Cardiac fibroblast (primary cell): ENCODE data around the gene NUP98.
"Not testable (repeated sequence)": the region's sequence is repeated elsewhere in the genome, so short reads cannot be mapped to it uniquely, and the experiment has no call there.

Experiments
- DNase-seq, 2 donors: peaks; one replicate each; pipeline versions ENCODE4 v3.0.0 to v3.0.0-alpha.2; 2010; ENCODE audit warnings: low read depth in 2 of 2
- H3K4me3 ChIP-seq, 2 donors: replicated peaks in 1 of 2; 1 replicate in 1 of 2; 2 replicates in 1 of 2; pipeline ENCODE4 v1.5.1; 2011; ENCODE audit warnings: low read depth in 2 of 2, low read length in 2 of 2, mild to moderate bottlenecking in 2 of 2, moderate library complexity in 1 of 2
- CTCF ChIP-seq: IDR thresholded peaks from one replicate; pipeline ENCODE4 v1.5.1; 2011; ENCODE audit warnings: low read depth, mild to moderate bottlenecking, low read length, inconsistent platforms

The NUP98 gene

GRCh38 chr11:3662856-3663255 lies 134.5 kb downstream of the NUP98 start:
- TF ChIP-seq CTCF = no peak
- no peak overlapping the region for H3K4me3 ChIP-seq
- DNase-seq = no peak

- no peak for DNase-seq
- no peak for TF ChIP-seq CTCF
- no peak overlapping the region for H3K4me3 ChIP-seq
Measured at GRCh38 chr11:3660960-3661359, 136.4 kb downstream of the NUP98 start.

- no peak overlapping the region for H3K4me3 ChIP-seq
- no peak for TF ChIP-seq CTCF
- no peak for DNase-seq
Measured at GRCh38 chr11:3659595-3660515, 137.5 kb downstream of the NUP98 start.

- no peak for DNase-seq
- H3K4me3 ChIP-seq = no peak overlapping the region
- no peak for TF ChIP-seq CTCF
Measured at GRCh38 chr11:3658252-3658651, 139.1 kb downstream of the NUP98 start.

GRCh38 chr11:3657331-3657730 lies 140.0 kb downstream of the NUP98 start:
- H3K4me3 ChIP-seq, DNase-seq: not testable (repeated sequence)

GRCh38 chr11:3655547-3655946 lies 141.8 kb downstream of the NUP98 start:
- DNase-seq = no peak
- no peak overlapping the region for H3K4me3 ChIP-seq
- TF ChIP-seq CTCF = no peak

- not testable (repeated sequence) for H3K4me3 ChIP-seq, DNase-seq
Measured at GRCh38 chr11:3652514-3652913, 144.8 kb downstream of the NUP98 start.

- not testable (repeated sequence) for DNase-seq, H3K4me3 ChIP-seq
Measured at GRCh38 chr11:3649374-3649773, 148.0 kb downstream of the NUP98 start.

GRCh38 chr11:3648843-3649242 lies 148.5 kb downstream of the NUP98 start:
- not testable (repeated sequence) for H3K4me3 ChIP-seq

More at GRCh38 chr11:3648843-3649242, 148.5 kb downstream of the NUP98 start:
- not testable (repeated sequence) for DNase-seq
